ENCODE data around the gene NDUFB4. TPM values are rescaled to one million over a fixed set of nuclear protein-coding genes. Genes with fewer than 3 reads are reported as not detected.

NDUFB4 gene
- 97.5 and 116 TPM in 2 replicates for total RNA-seq

GRCh38 chr3:120596116-120596852, at the start of gene NDUFB4:
Gene NDUFB4 (plus strand): TSS chr3:120596336. CDS start chr3:120596360, 24 bp downstream.

Other genes with a start within 250 kb of the NDUFB4 start
- gene LRRC58, start 247.0 kb upstream of the NDUFB4 start, total RNA-seq: 22.7 and 26.4 TPM in 2 replicates
- 1,089 and 1,234 TPM in 2 replicates for gene FSTL1, start 145.3 kb upstream of the NDUFB4 start, total RNA-seq
- 4.1 and 5.2 TPM in 2 replicates for gene HGD, start 85.9 kb downstream of the NDUFB4 start, total RNA-seq
- 16.2 and 17.0 TPM in 2 replicates for gene RABL3, start 146.2 kb downstream of the NDUFB4 start, total RNA-seq
- 11.7 and 15.2 TPM in 2 replicates for gene GTF2E1, start 146.4 kb downstream of the NDUFB4 start, total RNA-seq